HepG2 (cell line): ENCODE measurements around the gene TLX1. TPM values are rescaled to one million over a fixed set of nuclear protein-coding genes. Genes with fewer than 3 reads are reported as not detected.

Experiments
- ATAC-seq: fragments of 200-7000 bp; cut with Tn5 transposase; 3 replicates; pipeline ENCODE4 v1.9.1; 2020; ENCODE audit warnings: mild to moderate bottlenecking, moderate library complexity
- BruUV-seq: library from RNA; stranded (reverse); fragments of 400-500 nt; replicated peaks from 2 replicates; lab custom pipeline; 2021; lab: Mats Ljungman, UMichigan
- CTCF ChIA-PET: fragments of 300-600 bp; formaldehyde crosslinking; extraction: SDS; loops from one replicate; lab custom pipeline; 2021; ENCODE audit warnings: low total read pairs, inconsistent platforms, low intra/inter-chr PET ratio; lab: Yijun Ruan, JAX
- POLR2A ChIA-PET: fragments of 350-600 bp; sonication (Branson Sonifier 250); formaldehyde crosslinking; loops from one replicate; lab custom pipeline; 2020; ENCODE audit warnings: antibody characterized with exemption, inconsistent platforms; lab: Yijun Ruan, JAX
- DNase-seq: peaks from one replicate; pipeline ENCODE4 v3.0.0-alpha.2; 2015; ENCODE audit warnings: low spot score
- FAIRE-seq: peaks from 3 replicates; lab custom pipeline; 2011; peaks lifted over from hg19 to GRCh38; lab: Jason Lieb, UNC
- H2AFZ ChIP-seq: one replicate; pipeline ENCODE4 v1.6.1; 2011; ENCODE audit warnings: low read length, inconsistent platforms
- H3K27ac ChIP-seq: fragments of 300-600 bp; 3 replicates; pipeline ENCODE4 v1.8.0; 2011; ENCODE audit warnings: mixed run types, mild to moderate bottlenecking, mixed read lengths, low read length, inconsistent platforms; ENCODE audit not compliant: insufficient read depth; ENCODE audit errors: extremely low read length
- H3K27me3 ChIP-seq, 2 experiments: fragments of 200-600 bp in 1 of 2; 2 replicates in 1 of 2; 3 replicates in 1 of 2; pipeline versions ENCODE4 v1.6.0 to v1.8.0; 2011; ENCODE audit warnings: low read length in 2 of 2, mild to moderate bottlenecking in 2 of 2, moderate library complexity in 2 of 2, inconsistent platforms in 1 of 2; ENCODE audit not compliant: insufficient read depth in 2 of 2, control insufficient read depth in 1 of 2
- H3K36me3 ChIP-seq, 2 experiments: fragments of 200-600 bp in 1 of 2; replicated peaks in 1 of 2; 2 replicates in 1 of 2; 3 replicates in 1 of 2; pipeline versions ENCODE4 v1.5.1 to v1.8.0; 2011; ENCODE audit warnings: low read length in 2 of 2, inconsistent platforms in 1 of 2; ENCODE audit not compliant: insufficient read depth in 2 of 2, control insufficient read depth in 1 of 2
- H3K4me1 ChIP-seq: 2 replicates; pipeline ENCODE4 v1.5.1; 2012; ENCODE audit warnings: low read length, inconsistent platforms; ENCODE audit not compliant: insufficient read depth
- H3K4me2 ChIP-seq: 2 replicates; pipeline ENCODE4 v1.6.0; 2011; ENCODE audit warnings: low read depth, low read length, inconsistent platforms
- H3K4me3 ChIP-seq, 3 experiments: fragments of 200-600 bp in 1 of 3; sonication (generic), shearing (Covaris generic) in 1 of 3; replicated peaks in 1 of 3; 2 replicates each; pipeline ENCODE4 v1.5.1; 2011 to 2016; ENCODE audit warnings: low read length in 3 of 3, inconsistent platforms in 2 of 3, low read depth in 2 of 3, mild to moderate bottlenecking in 2 of 3, control low read depth in 1 of 3, mixed read lengths in 1 of 3; ENCODE audit not compliant: insufficient read depth in 1 of 3
- H3K79me2 ChIP-seq: one replicate; pipeline ENCODE4 v1.6.1; 2011; ENCODE audit warnings: low read length, inconsistent platforms; ENCODE audit not compliant: insufficient read depth
- H3K9ac ChIP-seq: 2 replicates; pipeline ENCODE4 v1.6.0; 2011; ENCODE audit warnings: mild to moderate bottlenecking, low read depth, low read length, inconsistent platforms; ENCODE audit not compliant: insufficient read depth
- H3K9me3 ChIP-seq: 2 replicates; pipeline ENCODE4 v1.5.1; 2012; ENCODE audit warnings: mild to moderate bottlenecking, low read length
- H4K20me1 ChIP-seq: 2 replicates; pipeline ENCODE4 v1.6.0; 2011; ENCODE audit warnings: inconsistent platforms, mild to moderate bottlenecking, low read length, moderate library complexity; ENCODE audit not compliant: insufficient read depth
- BORCS8-MEF2B ChIP-seq: sonication (generic); formaldehyde crosslinking; IDR thresholded peaks from 2 replicates; pipeline ENCODE4 v1.8.0; 2022; ENCODE audit warnings: mild to moderate bottlenecking, missing genetic modification reagents
- ZBTB21 ChIP-seq: sonication (generic); formaldehyde crosslinking; IDR thresholded peaks from 2 replicates; pipeline ENCODE4 v1.4.0; 2020; ENCODE audit warnings: missing genetic modification reagents
- ZNF160 ChIP-seq: sonication (generic); formaldehyde crosslinking; IDR thresholded peaks from 2 replicates; pipeline ENCODE4 v1.8.0; 2022; ENCODE audit warnings: mild to moderate bottlenecking, inconsistent platforms, missing genetic modification reagents
- ZSCAN21 ChIP-seq: sonication (generic); formaldehyde crosslinking; IDR thresholded peaks from 2 replicates; pipeline ENCODE4 v1.8.0; 2022; ENCODE audit warnings: mild to moderate bottlenecking, missing genetic modification reagents, moderate library complexity, borderline replicate concordance
- WGBS: methylation state at CpG from one replicate; pipeline ENCODE4 v1.1.6; 2017; ENCODE audit warnings: low lambda C conversion rate; 5-methylcytosine and 5-hydroxymethylcytosine counted together
- in situ Hi-C: cut with HindIII; loops from 2 replicates; pipeline ENCODE4 v1.10.0; 2017; ENCODE audit warnings: low pct_unique_long_range_greater_than_20kb; ENCODE audit not compliant: extremely low pct_ligation_motif_present
- intact Hi-C: fragments of 100-400 bp; cut with micrococcal nuclease; formaldehyde crosslinking; loops from one replicate; pipeline ENCODE4 v1.10.0; 2022; ENCODE audit not compliant: unreplicated experiment
- polyA plus RNA-seq, 8 experiments: library from polyadenylated mRNA; depleted of rRNA in 3 of 8; stranded (reverse) in 7 of 8; unstranded in 1 of 8; fragments of >200 nt; fragmentation: Illumina TruSeq in 4 of 8; extraction: Trizol in 4 of 8; gene quantifications; 2 replicates each; pipeline versions ENCODE4 v1.2.1 to v1.2.3, GENCODE V29; 2011 to 2016; ENCODE audit warnings: low read depth in 4 of 8, missing spikeins in 1 of 8, mixed read lengths in 1 of 8; ENCODE audit not compliant: insufficient read depth in 1 of 8
- total RNA-seq, 5 experiments: library from RNA; depleted of rRNA; stranded (reverse); fragments of >200 nt; fragmentation: Illumina TruSeq; extraction: Trizol; gene quantifications; 2 replicates each; pipeline ENCODE4 v1.2.3, GENCODE V29; 2016; ENCODE audit warnings: low read depth in 1 of 5
- TF ChIP-seq, protein P1 (sequence below): sonication (generic); formaldehyde crosslinking; IDR thresholded peaks from 2 replicates; pipeline ENCODE4 v1.9.0; 2021; ENCODE audit warnings: missing genetic modification reagents, borderline replicate concordance
- TF ChIP-seq, protein P2 (sequence below): sonication (generic); formaldehyde crosslinking; IDR thresholded peaks from 2 replicates; pipeline ENCODE4 v1.4.0; 2020; ENCODE audit warnings: missing genetic modification reagents
- TF ChIP-seq, protein P3 (sequence below): sonication (generic); formaldehyde crosslinking; IDR thresholded peaks from 2 replicates; pipeline ENCODE4 v1.4.0; 2020; ENCODE audit warnings: missing genetic modification reagents, mild to moderate bottlenecking, borderline replicate concordance

TLX1 gene
- total and polyA plus RNA-seq, 2 of the 13 experiments (the other 11 are each of a cell fraction or from before 2014, with no cell fraction given): 0.07 to 0.26 TPM

- Histone ChIP-seq H4K20me1 (no peaks in the 10 kb centered on the region), H3K4me1 (peaks cover 40% of the 10 kb centered on the region), H3K4me3 (peak overlapping the region in 1 of 3 experiments; percentile 40; a peak in 1 of 6 replicates), H2AFZ (no peak overlapping the region), H3K27ac (no peak overlapping the region), H3K9ac (no peak overlapping the region), H3K79me2 (no peaks in the 10 kb centered on the region), H3K36me3 (no peaks in the 10 kb centered on the region)
- in situ Hi-C loops (no loop called here), intact Hi-C loops (no loop called here)
- CTCF ChIA-PET: no interaction called here
- POLR2A ChIA-PET: interaction anchor here (1.2 kb wide), 1 partner anchor 50 kb away, joined by 3 read pairs; the partner anchor contains the start of gene KAZALD1
- WGBS: 4% methylated on average over 5 of the region's 8 CpGs
- no peak for DNase-seq
- BruUV-seq: no TSS peak
- TF ChIP-seq, protein P1, sequence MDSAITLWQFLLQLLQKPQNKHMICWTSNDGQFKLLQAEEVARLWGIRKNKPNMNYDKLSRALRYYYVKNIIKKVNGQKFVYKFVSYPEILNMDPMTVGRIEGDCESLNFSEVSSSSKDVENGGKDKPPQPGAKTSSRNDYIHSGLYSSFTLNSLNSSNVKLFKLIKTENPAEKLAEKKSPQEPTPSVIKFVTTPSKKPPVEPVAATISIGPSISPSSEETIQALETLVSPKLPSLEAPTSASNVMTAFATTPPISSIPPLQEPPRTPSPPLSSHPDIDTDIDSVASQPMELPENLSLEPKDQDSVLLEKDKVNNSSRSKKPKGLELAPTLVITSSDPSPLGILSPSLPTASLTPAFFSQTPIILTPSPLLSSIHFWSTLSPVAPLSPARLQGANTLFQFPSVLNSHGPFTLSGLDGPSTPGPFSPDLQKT: no peak
- TF ChIP-seq BORCS8-MEF2B (CRISPR knock-in tag) (no peak), ZBTB21 (CRISPR knock-in tag) (no peak), ZSCAN21 (CRISPR knock-in tag) (no peak), ZNF160 (no peak)
- TF ChIP-seq, protein P2, sequence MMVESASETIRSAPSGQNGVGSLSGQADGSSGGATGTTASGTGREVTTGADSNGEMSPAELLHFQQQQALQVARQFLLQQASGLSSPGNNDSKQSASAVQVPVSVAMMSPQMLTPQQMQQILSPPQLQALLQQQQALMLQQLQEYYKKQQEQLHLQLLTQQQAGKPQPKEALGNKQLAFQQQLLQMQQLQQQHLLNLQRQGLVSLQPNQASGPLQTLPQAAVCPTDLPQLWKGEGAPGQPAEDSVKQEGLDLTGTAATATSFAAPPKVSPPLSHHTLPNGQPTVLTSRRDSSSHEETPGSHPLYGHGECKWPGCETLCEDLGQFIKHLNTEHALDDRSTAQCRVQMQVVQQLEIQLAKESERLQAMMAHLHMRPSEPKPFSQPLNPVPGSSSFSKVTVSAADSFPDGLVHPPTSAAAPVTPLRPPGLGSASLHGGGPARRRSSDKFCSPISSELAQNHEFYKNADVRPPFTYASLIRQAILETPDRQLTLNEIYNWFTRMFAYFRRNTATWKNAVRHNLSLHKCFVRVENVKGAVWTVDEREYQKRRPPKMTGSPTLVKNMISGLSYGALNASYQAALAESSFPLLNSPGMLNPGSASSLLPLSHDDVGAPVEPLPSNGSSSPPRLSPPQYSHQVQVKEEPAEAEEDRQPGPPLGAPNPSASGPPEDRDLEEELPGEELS (CRISPR knock-in tag): no peak
- TF ChIP-seq, protein P3, sequence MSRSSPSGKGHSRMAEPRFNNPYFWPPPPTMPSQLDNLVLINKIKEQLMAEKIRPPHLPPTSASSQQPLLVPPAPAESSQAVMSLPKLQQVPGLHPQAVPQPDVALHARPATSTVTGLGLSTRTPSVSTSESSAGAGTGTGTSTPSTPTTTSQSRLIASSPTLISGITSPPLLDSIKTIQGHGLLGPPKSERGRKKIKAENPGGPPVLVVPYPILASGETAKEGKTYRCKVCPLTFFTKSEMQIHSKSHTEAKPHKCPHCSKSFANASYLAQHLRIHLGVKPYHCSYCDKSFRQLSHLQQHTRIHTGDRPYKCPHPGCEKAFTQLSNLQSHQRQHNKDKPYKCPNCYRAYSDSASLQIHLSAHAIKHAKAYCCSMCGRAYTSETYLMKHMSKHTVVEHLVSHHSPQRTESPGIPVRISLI: peak; percentile 59
- TF ChIP-seq, all 625 proteins: peak for 1
- FAIRE-seq (no peak), ATAC-seq (peak; percentile 40)
- no peaks in the 10 kb centered on the region for H3K9me3 ChIP-seq
- peaks cover 4 to 26% of the 10 kb centered on the region in 2 experiments; a peak in 2 of 5 replicates for H3K27me3 ChIP-seq
- H3K4me2 ChIP-seq: peak overlapping the region; percentile 68
These were observed 19.6 kb upstream of the TLX1 start for GRCh38 chr10:101111547-101111946.
